ENCODE results near the gene BMP7.

BMP7 gene

GRCh38 chr20:57224641-57225138 lies 41.8 kb downstream of the BMP7 start:
- DNase-seq, result no peak

DNA sequence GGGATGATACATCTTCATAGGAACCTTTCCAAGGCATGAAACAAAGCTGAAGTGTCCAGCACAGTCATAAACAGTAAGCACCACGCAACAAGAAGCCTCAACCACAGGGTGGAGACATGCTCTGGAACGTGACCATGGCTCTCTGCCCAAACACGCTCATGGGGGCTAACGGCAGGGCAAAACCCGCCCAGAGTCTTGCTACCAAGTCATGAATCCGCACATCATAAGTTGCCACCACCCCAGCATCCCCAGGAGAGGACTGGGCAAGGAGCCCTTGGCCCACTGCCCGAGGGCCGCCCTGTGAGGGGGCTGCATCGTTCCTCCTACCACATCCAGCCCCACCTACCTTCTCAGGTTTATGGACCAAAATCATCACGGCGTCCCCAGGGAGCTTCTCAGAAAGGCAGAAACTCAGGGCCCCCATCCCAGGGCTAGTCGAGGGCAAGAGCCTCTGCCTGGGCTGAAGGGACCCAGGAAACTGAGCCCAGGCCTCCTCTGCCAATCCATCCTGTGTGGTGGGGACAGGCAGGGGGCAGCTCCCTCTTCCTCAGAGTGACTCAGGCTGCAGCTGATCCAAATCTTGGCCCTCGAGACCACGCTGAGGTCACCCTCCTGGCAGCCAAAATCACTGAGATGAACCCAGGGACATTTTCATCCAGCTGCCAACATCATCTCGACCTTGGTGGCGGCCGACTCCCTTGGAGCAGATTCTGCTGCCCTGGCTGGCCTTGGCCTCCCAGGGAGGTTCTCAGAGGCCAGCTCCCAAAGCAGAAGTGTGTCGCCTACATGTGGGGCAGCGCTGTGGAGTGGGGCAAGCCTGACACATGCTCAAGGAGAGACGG lies 42.6 kb downstream of the BMP7 start:
- DNase-seq, result no peak

DNA sequence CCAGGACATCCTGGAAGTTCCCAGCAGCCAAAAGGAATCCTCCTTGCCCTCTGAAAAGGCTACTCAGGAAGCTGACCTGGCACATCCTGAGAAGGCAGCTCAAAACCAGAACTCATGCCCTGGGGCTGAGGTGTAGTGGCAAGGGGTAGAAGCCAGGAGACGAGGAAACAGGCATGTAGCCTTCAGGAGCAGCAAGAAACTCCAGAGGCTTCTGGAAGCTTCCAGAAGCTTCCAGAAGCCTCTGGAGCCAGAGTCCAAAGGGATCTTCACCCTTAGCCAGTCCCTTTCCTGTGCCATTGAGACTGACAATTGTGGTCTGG lies 43.9 kb downstream of the BMP7 start:
- no peak for DNase-seq

GRCh38 chr20:57221916-57222630 lies 44.4 kb downstream of the BMP7 start:
- DNase-seq, result no peak

DNA sequence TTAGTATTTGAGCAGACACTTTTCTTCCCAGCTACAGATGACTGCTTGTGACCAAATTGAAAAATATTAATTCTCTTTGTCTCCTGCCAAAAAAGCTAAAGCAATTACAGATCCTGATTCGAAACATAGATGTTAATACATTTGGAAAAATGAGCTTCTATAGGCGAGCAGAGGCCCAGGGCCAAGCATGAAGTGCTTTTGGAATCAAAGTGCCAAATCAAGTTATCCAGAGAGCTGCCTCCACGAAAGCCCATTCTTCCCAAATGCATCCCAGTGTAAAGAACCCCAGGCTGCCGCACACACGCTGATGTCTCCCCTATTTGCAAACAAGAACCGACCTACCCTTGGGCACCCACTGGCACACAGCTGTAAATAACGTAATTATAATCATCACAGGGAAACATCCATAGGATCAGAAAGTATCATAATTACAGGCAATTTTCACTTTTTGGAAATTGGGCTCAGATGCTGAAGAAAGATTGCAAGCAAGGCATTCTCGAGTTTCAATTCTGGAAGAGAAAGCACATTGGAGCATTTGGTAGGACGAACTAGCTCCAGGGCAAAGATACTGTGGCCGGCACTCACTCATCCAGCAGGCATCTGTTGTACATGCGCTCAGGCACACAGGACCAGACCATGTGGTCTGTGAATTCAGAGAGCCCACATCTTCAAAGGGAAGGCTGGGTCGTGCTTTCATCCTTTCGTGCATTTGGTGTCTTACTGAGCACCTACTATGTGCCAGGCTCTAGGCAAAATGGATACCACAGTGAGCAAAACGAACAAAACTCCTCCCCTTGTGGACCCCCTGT lies 45.9 kb downstream of the BMP7 start:
- DNase-seq, result no peak

GRCh38 chr20:57219071-57219677 lies 47.3 kb downstream of the BMP7 start:
- no peak for DNase-seq

DNA sequence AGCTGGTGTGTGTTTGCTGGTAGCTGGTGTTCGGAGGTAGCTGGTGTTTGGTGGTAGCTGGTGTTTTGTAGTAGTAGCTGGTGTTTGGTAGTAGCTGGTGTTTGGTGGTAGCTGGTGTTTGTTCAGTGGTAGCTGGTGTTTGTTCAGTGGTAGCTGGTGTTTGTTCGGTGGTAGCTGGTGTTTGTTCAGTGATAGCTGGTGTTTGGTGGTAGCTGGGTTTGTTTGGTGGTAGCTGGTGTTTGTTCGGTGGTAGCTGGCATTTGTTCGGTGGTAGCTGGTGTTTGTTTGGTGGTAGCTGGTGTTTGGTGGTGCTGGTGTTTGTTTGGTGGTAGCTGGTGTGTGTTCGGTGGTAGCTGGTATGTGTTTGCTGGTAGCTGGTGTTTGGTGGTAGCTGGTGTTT lies 48.0 kb downstream of the BMP7 start:
- no peak for DNase-seq

- no peak for DNase-seq
These were observed 48.6 kb downstream of the BMP7 start for GRCh38 chr20:57217802-57218201.

- DNase-seq, result no peak
These were observed 49.8 kb downstream of the BMP7 start for GRCh38 chr20:57216669-57217068.

DNA sequence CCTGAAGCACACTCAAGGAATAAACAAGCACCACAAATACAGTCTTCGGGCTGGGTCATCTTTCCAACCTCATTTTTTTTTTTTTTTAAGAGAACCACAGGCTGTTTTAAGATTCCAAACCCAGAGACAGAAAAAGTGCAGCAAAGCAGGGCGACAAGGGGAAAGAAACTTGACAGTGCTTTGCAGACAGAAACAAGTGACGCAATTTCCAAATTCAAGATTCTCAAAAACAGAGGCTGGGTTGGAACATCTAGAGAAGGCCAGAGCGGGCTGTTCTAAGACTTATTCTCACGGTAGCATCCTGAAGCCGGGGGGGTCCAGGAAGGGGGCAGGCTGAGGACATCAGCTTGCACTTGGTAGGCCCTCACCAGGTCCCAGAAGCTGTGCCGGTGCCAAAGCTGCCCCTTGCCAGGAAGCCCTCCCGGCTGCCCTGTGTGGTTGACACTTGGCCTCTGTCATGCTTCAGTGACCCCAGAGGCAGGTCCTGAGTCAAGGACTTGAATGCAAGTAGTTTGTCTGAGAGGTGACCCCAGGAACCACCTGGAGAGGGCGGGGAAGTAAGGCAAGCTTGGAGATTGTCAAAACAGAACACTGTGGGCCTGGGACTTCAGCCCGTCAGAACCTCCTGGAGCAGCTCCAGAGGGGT lies 50.5 kb downstream of the BMP7 start:
- no peak for DNase-seq

DNA sequence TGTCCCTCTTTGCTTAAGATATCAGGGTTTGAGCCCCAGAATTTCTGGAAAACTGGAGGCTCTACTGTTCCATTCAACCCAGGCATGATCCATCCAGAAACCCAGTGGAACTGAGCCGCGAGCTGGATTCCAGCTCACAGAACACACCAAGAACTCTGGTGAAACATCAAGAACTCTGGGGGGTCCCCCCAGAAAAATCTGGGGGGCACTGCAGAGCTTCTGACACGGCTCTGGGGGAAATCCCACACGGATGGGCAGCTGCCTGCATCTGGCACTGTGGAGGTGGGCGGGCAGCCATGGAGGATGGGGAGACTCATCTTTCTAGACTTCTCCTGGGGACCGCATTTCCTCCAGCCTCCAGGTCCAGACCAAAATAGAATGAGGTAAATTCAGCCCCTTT lies 51.0 kb downstream of the BMP7 start:
- DNase-seq, result no peak

DNA sequence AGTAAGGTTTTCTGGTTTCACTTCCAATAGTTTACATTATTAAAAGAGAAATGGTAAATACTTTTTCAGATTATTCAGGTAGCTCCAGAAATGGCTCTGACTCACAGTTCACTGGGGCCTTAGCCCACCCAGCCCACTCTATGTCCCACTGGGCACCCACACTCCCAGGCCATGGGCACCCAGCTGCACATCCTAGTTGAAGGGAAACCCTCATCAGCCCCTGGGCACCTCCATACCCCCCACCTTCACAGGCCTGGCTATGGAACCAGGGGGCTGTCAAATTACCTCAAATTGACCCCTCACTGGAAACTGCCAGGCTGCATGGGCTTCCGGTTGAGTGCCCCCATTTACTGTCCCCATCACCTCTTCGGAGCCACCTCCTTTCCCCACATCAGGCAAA lies 51.5 kb downstream of the BMP7 start:
- no peak for DNase-seq

DNA sequence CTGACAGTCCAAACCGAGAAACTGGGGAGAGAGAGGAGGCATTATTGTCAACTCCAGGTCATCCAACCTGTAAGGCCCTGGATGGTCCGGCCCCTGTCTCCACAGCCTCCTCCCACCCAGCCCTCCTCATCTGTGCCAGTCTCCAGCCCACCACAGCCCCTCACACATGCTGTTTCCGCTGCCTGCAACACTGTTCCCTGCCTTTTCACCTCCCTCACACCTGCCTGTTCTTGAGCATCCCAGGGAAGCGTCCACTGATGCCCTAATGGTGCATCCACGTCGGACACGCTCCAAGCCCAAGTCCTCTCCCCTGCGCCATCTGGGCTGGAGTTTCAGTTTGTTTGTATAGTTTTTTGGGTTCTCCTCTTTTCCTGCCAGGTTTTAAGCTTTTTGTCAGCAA lies 52.0 kb downstream of the BMP7 start:
- DNase-seq, result no peak

DNA sequence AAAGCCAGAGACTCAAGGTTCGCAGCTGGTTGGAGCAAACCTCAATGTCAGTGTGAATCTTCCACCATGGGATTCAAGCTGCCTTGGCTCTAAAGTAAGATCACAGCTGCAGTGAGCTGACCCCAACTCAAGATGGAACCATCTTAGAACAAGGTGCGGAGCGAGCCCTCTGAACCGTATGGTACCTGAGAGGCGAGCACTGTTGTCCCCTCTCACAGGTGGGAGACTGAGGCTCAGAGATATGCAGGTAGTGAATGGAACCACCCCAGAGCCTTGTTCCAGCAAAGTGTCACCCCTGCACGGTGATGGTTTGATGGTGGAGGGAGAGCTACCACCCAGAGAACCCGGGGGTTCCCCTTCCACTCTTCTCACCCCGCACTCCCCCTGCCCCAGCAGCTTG lies 52.5 kb downstream of the BMP7 start:
- no peak for DNase-seq

DNA sequence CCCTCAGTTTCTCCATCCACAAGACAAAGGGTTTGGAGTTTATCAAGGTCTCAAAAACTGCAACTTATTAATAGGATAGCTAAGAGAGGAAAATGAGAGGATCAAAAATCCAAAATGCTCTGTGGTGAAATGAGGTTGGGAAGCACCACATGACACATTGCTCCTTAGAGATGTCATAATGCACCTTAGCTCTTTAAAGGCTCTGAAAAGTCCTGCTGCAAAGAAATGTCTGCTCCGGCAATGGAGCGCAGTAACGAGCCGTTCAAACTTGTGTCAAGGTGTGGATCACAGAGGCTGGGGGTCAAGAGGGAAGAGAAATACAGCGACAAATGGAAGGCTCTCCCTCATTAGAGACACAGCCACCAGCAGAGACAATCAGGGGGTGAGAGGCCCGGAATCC lies 53.1 kb downstream of the BMP7 start:
- no peak for DNase-seq

- no peak for DNase-seq
These were observed 53.7 kb downstream of the BMP7 start for GRCh38 chr20:57212534-57213276.

DNA sequence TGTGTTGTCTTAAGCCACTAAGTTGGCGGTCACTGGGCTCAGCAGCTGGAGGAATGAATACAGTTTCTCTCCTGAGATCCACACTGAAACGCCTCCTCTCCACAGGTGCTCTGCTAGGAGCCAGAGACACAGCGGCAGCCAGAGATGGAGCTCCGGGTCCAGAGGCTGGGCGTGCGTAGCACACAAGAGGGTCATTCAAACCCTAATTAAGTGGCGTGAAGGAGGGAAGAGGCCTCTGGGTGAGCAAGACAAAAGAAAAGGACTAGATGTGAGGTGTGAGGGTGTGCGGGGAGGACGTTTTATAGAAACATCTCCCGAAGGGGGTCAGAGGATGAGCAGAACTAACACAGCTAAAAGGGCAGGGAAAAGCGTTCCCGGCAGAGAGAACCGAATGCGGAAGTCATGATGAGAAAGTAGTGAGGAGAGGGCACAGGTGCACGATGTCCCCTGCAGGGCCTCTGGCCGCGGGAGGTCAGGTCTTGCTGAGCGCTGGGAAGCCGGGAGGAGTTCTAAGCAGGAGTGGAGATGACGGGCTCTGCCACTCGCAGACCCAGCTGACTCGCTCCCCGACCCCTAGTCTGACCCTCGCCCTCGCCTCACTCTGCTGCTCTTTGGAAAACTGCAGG lies 54.4 kb downstream of the BMP7 start:
- DNase-seq, result peak; percentile 18 to 42

DNA sequence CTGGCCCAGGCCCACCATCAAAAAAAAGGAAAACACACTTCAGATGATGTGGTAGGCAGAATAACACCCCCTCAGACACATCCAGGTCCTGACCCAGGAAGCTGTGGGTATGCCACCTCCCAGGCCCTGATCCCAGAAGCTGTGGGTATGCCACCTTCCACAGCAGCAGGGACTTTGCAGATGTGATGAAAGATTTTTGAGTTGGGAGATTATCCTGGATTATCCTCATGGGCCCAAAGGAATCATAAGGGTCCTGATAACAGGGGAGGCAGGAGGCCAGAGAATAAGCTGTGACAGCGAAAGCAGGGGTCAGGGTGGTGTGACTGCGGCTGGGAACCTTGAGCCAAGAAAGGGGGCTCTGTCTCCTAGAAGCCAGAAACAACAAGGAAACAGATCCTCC lies 55.0 kb downstream of the BMP7 start:
- DNase-seq, result no peak

DNA sequence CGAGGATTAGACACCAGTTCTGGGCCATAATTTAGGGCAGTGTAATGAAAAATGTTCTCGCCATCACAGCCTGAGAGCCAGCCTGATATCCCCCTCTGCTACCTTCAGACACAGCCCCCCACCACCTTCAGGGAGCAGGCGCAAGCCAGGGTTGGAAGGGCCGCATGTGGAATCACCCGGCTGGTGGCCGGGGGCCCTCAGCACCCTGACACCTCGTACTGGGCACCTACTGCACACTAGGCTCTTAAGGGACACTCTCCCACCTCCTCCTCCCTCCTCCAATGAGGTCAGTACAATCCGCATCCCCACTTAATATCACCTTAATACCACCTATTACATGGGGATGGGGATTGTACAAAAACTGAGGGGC lies 55.5 kb downstream of the BMP7 start:
- no peak for DNase-seq

- DNase-seq, result no peak
These were observed 56.2 kb downstream of the BMP7 start for GRCh38 chr20:57210054-57210910.

- DNase-seq, result no peak
These were observed 57.0 kb downstream of the BMP7 start for GRCh38 chr20:57209413-57209812.

Data from NCI-H187 (cell line).